ENCODE results near the gene DAAM1.

The DAAM1 gene

DNA sequence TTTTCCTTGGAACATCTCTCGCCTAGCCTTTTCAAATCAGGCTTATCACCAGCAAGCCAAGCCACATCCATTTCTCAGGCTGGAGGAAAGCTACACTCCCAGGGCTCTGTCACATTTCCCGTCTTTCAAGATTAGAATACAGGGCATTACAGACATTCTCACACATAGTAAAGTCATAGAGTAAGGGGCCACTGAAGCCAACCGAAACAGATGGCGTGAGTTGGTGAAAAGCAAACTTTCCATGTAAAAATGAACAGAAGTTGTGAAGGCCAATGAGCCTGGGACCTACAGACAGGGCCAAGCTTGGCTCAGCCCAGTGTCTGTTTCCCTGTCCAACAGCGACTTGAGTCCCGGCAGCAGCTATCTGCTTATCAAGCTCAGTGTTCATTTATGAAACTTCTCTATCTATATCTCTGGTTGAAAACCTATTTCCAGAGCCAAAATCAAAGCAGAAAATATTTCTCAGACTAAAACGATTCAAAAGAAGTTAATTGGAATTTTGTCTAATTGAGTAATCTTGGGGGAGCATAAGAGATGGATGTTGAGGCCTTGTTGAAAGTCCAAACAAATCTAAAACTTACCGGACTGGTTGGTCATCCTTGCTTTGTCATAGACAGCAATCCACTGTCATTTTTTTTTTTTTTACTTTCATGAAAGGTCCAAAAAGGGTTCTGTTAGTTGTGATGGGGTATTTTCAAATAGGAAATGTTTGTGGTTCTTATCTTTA, 105.6 kb downstream of the DAAM1 start:
- TF ChIP-seq CTCF (IDR thresholded peaks at IDR 0.05): no peak
- intact Hi-C loops (cut with DNase I; ENCODE audit: low total_unique reads): no loop called here
- Histone ChIP-seq H3K4me3 (no peak overlapping the region), H3K9me3 (no peaks in the 10 kb centered on the region), H3K27me3 (no peaks in the 10 kb centered on the region), H3K4me1 (peaks cover 0 to 65% (median 35%) of the 10 kb centered on the region in 4 donors), H3K27ac (peak overlapping the region; percentile 64 to 66), H3K36me3 (peaks cover 12 to 14% (median 13%) of the 10 kb centered on the region in 3 donors)
- peak in 1 of 2 donors; percentile 34 for DNase-seq

- Histone ChIP-seq H3K9me3 (no peaks in the 10 kb centered on the region), H3K4me1 (peaks cover 0 to 65% (median 35%) of the 10 kb centered on the region in 4 donors), H3K27ac (peak overlapping the region; percentile 64 to 66), H3K36me3 (peaks cover 12 to 14% (median 13%) of the 10 kb centered on the region in 3 donors), H3K4me3 (no peak overlapping the region), H3K27me3 (no peaks in the 10 kb centered on the region)
- TF ChIP-seq CTCF (IDR thresholded peaks at IDR 0.05): no peak
- no peak for DNase-seq
- intact Hi-C loops (cut with DNase I; ENCODE audit: low total_unique reads): no loop called here
Observed at GRCh38 chr14:59294662-59294992, 106.2 kb downstream of the DAAM1 start.

DNA sequence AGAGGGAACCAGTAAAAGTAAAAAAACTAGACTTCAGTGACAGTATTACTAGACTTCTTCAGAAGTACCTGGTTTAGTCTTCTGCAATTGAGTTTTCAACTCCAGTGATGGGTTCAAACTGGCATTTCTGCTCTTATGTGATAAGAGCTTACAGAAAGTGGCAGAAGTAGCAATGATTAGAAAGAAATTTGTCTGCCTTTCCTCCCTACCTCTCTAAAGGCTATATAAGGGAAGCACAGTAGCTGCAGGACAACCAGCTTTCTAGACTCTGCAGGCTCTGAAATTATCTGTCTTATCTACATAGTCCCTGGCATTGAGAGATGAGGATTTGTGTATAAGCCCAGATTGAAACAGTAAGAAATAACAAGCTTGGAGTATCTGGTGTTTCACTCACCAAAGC, 107.5 kb downstream of the DAAM1 start:
- H3K4me3 ChIP-seq: no peak overlapping the region
- H3K27me3 ChIP-seq: no peaks in the 10 kb centered on the region
- no peak for DNase-seq
- peaks cover 12 to 13% (median 13%) of the 10 kb centered on the region in 3 donors for H3K36me3 ChIP-seq
- H3K4me1 ChIP-seq: peaks cover 0 to 65% (median 35%) of the 10 kb centered on the region in 4 donors
- H3K27ac ChIP-seq: peak overlapping the region; percentile 64 to 66
- TF ChIP-seq CTCF (IDR thresholded peaks at IDR 0.05): no peak
- no peaks in the 10 kb centered on the region for H3K9me3 ChIP-seq
- intact Hi-C loops (cut with DNase I; ENCODE audit: low total_unique reads): no loop called here

DNA sequence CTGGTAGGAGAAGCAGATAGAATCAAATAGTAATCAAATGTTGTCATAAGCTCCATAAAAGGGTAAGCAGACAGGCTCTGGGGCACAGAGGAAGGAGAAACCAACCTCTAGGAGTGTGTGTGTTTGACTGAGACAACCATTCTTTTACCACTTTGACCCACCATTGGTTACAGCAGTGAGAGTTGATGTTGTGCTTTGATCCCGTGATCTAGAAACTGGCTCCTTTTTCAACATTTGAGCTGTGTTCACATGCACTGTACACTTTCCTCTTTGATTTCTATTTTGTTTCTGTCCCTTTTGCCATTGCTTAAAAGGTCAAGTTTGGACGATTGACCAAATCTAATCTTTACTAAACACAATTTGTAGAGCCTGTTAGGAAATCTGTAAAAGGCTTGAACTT, 108.0 kb downstream of the DAAM1 start:
- peak overlapping the region; percentile 64 to 66 for H3K27ac ChIP-seq
- no peak for DNase-seq
- peaks cover 8 to 9% (median 8%) of the 10 kb centered on the region in 3 donors for H3K36me3 ChIP-seq
- H3K27me3 ChIP-seq: no peaks in the 10 kb centered on the region
- no peak for TF ChIP-seq CTCF (IDR thresholded peaks at IDR 0.05)
- H3K4me3 ChIP-seq: no peak overlapping the region
- H3K4me1 ChIP-seq: peaks cover 0 to 71% (median 37%) of the 10 kb centered on the region in 4 donors
- H3K9me3 ChIP-seq: no peaks in the 10 kb centered on the region
- intact Hi-C loops (cut with DNase I; ENCODE audit: low total_unique reads): no loop called here

DNA sequence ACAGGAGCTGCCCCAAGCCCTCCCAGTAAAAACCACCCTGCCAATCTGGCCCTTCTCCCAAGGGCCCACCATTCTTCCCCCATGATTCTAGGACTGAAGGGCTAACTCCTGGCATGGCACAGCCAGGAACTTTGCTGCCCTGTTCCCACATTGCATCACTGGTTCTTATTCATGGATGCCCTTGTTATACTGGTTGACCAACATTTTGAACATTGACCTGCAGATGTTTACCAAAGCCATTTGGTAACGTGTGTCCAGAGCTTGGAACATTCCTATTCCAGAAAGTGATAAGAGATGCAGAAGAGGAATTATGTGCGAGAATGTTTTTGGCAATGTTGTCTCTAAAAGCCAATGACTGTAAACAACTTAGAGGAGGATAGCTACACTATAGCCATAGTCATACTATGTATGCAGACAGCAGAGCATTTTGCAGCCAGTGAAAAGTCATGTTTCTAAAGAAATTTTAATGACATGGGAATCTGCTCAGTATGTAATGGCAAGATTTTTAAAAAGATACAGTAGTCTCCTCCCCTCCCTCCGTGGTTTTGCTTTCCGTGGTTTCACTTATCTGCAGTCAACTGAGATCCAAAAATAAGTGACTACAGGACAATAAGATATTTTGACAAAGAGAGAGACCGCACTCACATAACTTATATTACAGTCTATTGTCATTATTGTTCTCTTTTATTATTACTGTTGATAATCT, 108.8 kb downstream of the DAAM1 start:
- intact Hi-C loops (cut with DNase I; ENCODE audit: low total_unique reads): no loop called here
- no peak overlapping the region for H3K4me3 ChIP-seq
- no peak for TF ChIP-seq CTCF (IDR thresholded peaks at IDR 0.05)
- no peaks in the 10 kb centered on the region for H3K27me3 ChIP-seq
- H3K27ac ChIP-seq: no peak overlapping the region
- H3K4me1 ChIP-seq: peaks cover 0 to 72% (median 40%) of the 10 kb centered on the region in 4 donors
- no peak for DNase-seq
- no peaks in the 10 kb centered on the region for H3K9me3 ChIP-seq
- peaks cover under 1 to 2% (median under 1%) of the 10 kb centered on the region in 3 donors for H3K36me3 ChIP-seq

Data from tibial artery (tissue), 4 donors.